ENCODE data around the gene STUB1. TPM values are rescaled to one million over a fixed set of nuclear protein-coding genes. Genes with fewer than 3 reads are reported as not detected.

STUB1 gene
- total and polyA plus RNA-seq, 3 donors from 2014 or later = 93.3 to 160 (median 126) TPM

- no peak for TF ChIP-seq CTCF (IDR thresholded peaks at IDR 0.05)
- no peak for TF ChIP-seq POLR2A (IDR thresholded peaks at IDR 0.05)
- no peaks in the 10 kb centered on the region for H3K36me3 ChIP-seq (ENCODE audit: low read depth, missing control alignments)
- peaks cover 27% of the 10 kb centered on the region for H3K4me1 ChIP-seq
- 87 to 96% methylated on average over 9 to 24 of the region's 24 CpGs for WGBS, 2 donors
- H3K27ac ChIP-seq = no peak overlapping the region
- intact Hi-C loops (cut with DNase I; ENCODE audit: low total_unique reads) = no loop called here
- no peaks in the 10 kb centered on the region for H3K9me3 ChIP-seq
- DNase-seq = no peak
- no peak overlapping the region for H3K4me3 ChIP-seq
- H3K27me3 ChIP-seq = no peaks in the 10 kb centered on the region
Observed at GRCh38 chr16:722835-723633, 42.8 kb downstream of the STUB1 start.

- 73 to 89% methylated on average over 3 to 9 of the region's 9 CpGs for WGBS, 2 donors
- intact Hi-C loops (cut with DNase I; ENCODE audit: low total_unique reads) = no loop called here
- Histone ChIP-seq H3K36me3 (ENCODE audit: low read depth, missing control alignments) (no peaks in the 10 kb centered on the region), H3K27me3 (no peaks in the 10 kb centered on the region), H3K4me1 (peaks cover 29% of the 10 kb centered on the region), H3K9me3 (no peaks in the 10 kb centered on the region), H3K27ac (no peak overlapping the region), H3K4me3 (no peak overlapping the region)
- TF ChIP-seq POLR2A (IDR thresholded peaks at IDR 0.05) (no peak), CTCF (IDR thresholded peaks at IDR 0.05) (no peak)
- DNase-seq = no peak
Observed at GRCh38 chr16:723695-724094, 43.5 kb downstream of the STUB1 start.

- Histone ChIP-seq H3K36me3 (ENCODE audit: low read depth, missing control alignments) (no peaks in the 10 kb centered on the region), H3K27me3 (no peaks in the 10 kb centered on the region), H3K9me3 (no peaks in the 10 kb centered on the region), H3K27ac (no peak overlapping the region), H3K4me3 (no peak overlapping the region), H3K4me1 (peaks cover 29% of the 10 kb centered on the region)
- WGBS, 2 donors = 72% methylated on average over 23 of the region's 29 CpGs; no CpG with 5 or more reads in 1 of the 2 donors
- TF ChIP-seq CTCF (IDR thresholded peaks at IDR 0.05) (no peak), POLR2A (IDR thresholded peaks at IDR 0.05) (no peak)
- no peak for DNase-seq
- intact Hi-C loops (cut with DNase I; ENCODE audit: low total_unique reads) = no loop called here
Observed at GRCh38 chr16:724188-725040, 44.2 kb downstream of the STUB1 start.

- Histone ChIP-seq H3K27me3 (no peaks in the 10 kb centered on the region), H3K4me3 (no peak overlapping the region), H3K9me3 (no peaks in the 10 kb centered on the region), H3K4me1 (peaks cover 25% of the 10 kb centered on the region), H3K27ac (no peak overlapping the region), H3K36me3 (ENCODE audit: low read depth, missing control alignments) (no peaks in the 10 kb centered on the region)
- WGBS, 2 donors = 69% methylated on average over 3 of the region's 7 CpGs; no CpG with 5 or more reads in 1 of the 2 donors
- TF ChIP-seq POLR2A (IDR thresholded peaks at IDR 0.05) (no peak), CTCF (IDR thresholded peaks at IDR 0.05) (no peak)
- intact Hi-C loops (cut with DNase I; ENCODE audit: low total_unique reads) = no loop called here
- no peak for DNase-seq
Observed at GRCh38 chr16:725041-725376, 44.8 kb downstream of the STUB1 start.
